SIG-M5 treated with dmso at 0.1 percent for 504 hours (cell line): ENCODE data around the gene CD300LG.
A peak's percentile ranks its signal among the peaks of the same experiment; 100 is the strongest.

Experiments
- DNase-seq: peaks from one replicate; lab custom pipeline; 2025; ENCODE audit not compliant: unreplicated experiment; lab: John Stamatoyannopoulos, UW

CD300LG gene

DNA sequence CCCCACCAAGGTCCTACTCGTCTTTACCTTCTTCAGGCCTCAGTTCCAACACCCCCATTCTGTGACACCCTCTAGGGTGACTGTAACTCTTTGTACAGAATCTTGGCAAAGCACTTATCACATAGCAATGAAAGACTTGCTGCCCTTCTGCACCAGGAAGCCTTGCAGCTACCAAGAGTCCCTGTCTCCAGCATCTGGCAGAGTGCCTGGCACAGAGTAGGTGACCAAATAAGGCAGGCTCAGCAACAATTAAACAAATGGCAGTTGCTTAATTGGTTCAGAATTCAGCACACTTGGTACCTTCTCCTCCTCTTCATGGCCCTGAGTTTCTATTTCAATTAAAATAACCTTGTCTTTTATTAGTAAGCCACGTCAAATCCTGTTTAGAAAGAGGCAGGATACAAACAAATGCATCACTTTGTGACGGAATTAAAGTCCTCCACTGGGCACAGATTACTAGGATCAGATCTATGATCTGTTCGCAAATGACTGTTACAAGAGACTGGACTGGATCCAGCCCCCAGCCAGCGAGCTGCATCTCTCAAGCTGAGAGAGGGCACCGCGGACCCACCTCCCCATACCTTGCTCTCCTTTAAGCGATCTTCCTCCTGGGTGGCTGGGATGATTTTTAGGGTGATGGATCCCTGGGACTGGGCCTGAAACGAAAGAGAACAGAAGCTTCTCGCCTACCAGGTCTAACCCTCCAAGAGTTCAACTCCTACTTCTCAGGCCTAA lies 23.5 kb upstream of the CD300LG start:
- no peak for DNase-seq

DNA sequence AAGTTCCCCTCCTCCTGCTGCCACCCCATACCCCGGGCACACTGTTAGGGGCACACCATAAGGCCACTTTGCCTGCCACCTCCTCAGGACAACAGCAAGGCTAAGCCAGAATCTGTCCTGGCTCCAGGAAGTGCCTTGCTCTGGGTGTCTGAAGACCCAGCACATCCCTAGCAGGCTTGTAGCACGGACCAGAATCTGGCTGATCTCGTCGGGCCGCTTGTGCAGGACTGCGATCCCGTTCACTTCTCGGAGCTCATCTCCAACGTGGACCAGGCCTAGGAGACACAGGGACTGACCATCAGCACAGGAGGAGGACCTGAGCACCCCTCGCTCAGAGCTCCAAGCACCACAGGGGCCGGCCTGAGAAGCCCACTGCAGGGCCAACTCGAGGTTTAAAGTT lies 21.4 kb upstream of the CD300LG start:
- DNase-seq: no peak

DNA sequence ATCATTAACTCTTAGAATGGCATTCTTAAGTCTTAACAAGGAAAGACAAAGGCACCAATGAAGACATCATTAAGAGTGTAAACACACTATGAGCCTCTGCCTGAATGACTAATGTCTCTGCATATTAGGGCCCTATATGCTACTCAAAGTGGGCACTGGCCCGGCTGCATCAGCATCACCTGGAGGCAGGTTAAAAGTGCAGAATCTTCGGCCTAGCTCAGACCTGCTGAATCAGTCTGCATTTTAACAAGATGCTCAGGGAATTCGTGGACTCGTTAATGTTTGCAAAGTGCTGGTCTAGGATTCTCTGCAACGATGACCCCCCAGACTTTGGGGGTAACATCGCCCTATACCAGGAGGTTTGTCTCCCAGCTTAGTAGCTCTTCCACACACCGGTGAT lies 20.8 kb upstream of the CD300LG start:
- no peak for DNase-seq

GRCh38 chr17:43827596-43827995 lies 19.4 kb upstream of the CD300LG start:
- no peak for DNase-seq

DNA sequence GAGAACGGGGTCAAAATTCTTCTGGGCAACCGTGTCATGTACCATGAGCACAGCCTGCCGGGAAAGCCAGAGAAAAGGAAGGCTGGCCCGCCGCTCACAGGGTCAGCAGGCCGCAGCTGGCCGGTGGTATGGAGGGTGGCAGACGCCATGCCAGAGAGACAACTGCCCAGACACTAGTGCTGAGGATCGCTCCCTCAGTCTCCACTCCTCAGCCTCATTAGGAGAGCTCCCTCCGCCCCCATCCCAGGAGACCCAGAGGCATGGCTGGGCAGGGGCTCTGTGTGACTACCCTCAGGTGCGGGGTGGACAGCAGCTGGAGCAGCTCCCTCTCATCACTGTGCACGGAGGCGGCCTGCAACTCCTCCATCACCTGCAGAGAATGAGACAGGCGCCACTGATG lies 17.2 kb upstream of the CD300LG start:
- no peak for DNase-seq

- no peak for DNase-seq
These were observed 16.4 kb upstream of the CD300LG start for GRCh38 chr17:43830510-43831140.

DNA sequence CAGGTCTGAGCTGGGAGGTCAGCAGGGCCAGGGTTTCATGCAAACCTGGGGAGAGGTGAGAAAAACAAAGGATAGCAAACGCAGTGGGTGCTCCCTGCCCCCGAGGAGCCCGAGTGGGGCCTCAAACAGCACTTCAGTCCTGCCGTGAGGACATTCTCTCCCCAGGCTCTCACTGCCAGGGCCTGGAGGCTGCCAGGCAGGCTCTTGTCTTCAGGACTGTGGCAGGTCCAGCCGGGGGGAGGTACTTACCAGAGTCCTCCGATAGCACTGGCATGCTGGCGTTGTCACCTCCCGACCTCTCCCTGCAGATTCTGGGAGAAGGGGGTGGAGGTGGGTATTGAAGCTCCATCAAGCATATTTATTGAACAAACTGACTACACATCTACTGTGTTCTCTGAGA lies 15.3 kb upstream of the CD300LG start:
- DNase-seq: no peak

GRCh38 chr17:43832168-43832975 lies 14.6 kb upstream of the CD300LG start:
- no peak for DNase-seq

DNA sequence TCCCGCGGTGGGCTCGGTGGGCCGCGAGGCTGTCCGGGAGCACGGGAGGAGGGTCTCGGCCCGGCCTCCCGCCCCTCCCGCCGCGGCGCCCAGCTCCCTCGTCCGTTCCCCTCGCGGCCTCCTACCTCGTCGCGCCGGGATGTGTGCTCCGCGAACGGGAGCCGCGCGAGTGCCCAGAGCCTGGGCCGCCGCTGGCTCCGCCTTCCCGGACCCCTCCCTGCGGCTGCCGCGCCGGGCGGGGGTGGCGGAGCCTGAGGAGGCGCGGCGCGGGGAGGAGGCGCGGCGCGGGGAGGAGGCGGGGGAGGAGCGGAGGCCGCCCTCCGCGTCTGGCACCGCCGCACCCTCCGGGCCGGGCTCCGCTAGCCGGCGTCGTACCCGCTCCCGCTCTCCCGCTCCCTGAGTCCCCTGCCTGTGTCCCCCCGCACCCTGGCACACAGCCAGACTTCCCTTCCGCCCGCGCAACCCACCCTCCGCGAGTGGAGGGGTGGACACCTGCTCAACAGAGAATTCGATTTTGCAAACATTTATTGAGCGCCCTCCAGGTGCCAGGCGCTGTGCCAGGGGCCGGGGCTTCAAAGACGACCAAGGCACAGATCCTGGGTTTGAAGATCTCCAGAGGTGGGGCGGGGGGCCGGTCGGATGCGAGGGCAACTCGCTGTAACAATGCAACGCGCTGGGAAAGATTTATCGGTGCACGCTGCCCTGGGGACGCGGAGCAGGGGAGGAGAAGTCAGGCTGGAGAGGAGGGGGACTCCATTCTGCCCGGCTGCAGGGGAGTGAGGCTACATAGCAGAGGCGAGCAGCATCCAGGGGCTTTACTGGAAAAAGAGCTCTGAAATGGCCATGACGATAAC lies 13.8 kb upstream of the CD300LG start, which contains the start of gene MPP3:
TSS of gene MPP3 (minus strand) at position 171 of the 854 bp plus-strand sequence. CDS start 1,240 bp downstream, outside the sequence.
- peak; percentile 52 for DNase-seq

GRCh38 chr17:43834106-43834505 lies 12.9 kb upstream of the CD300LG start:
- no peak for DNase-seq

- no peak for DNase-seq
These were observed 7.3 kb upstream of the CD300LG start for GRCh38 chr17:43839670-43840108.

GRCh38 chr17:43840814-43841213 lies 6.2 kb upstream of the CD300LG start:
- no peak for DNase-seq

- DNase-seq: no peak
These were observed 5.7 kb upstream of the CD300LG start for GRCh38 chr17:43841282-43841681.

DNA sequence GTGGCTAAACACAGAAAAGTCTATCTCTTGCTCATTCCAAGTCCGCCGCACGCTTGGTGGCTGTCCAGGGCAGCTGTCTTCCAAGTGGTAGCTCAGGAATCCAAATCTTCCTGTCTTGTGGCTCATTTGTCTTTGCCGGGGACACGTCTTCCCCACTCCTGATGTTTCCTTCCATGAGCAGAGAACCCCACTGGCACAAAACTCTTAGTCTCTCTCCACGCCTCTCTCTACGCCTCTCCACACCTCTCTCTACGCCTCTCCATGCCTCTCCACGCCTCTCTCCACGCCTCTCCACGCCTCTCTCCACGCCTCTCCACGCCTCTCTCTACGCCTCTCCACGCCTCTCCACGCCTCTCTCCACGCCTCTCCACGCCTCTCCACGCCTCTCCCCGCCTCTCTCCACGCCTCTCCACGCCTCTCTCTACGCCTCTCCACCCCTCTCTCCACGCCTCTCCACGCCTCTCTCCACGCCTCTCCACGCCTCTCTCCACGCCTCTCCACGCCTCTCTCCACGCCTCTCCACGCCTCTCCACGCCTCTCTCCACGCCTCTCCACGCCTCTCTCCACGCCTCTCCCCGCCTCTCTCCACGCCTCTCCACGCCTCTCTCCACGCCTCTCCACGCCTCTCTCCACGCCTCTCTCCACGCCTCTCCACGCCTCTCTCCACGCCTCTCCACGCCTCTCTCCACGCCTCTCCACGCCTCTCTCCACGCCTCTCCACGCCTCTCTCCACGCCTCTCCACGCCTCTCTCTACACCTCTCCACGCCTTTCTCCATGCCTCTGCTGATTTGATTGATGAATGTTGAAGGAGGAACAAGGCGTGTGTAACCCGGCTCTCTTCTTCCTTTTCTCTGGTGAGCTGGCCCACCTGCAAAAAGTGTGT lies 4.6 kb upstream of the CD300LG start:
- peak; percentile 54 for DNase-seq

GRCh38 chr17:43842975-43843325 lies 4.0 kb upstream of the CD300LG start:
- no peak for DNase-seq

GRCh38 chr17:43844241-43844640 lies 2.7 kb upstream of the CD300LG start:
- no peak for DNase-seq

GRCh38 chr17:43845766-43846165 lies 1.2 kb upstream of the CD300LG start:
- no peak for DNase-seq

DNA sequence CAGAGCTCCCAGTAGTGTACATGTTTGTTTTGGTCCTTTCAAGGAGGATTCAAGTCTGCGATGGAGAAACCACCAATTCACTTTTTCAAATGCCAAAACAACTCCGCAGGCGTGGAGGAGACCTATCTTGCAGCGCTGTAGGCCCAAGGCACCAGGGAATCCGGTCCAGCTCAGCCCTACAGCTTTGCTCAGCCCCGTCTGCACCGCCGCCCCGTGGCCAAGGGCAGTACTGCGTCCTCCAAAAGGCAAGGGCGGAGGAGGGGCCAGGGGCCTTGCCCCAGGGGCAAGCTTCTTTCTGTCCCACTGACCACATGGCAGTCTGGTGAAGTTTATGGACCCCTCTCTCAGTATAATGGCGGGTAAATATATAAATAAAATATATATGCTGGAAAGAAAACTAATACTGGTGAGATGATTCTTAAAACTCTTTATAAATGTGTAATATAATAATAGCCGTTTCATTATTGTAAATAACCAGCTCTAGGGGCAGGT lies 709 bp upstream of the CD300LG start:
- peak; percentile 61 for DNase-seq

DNA sequence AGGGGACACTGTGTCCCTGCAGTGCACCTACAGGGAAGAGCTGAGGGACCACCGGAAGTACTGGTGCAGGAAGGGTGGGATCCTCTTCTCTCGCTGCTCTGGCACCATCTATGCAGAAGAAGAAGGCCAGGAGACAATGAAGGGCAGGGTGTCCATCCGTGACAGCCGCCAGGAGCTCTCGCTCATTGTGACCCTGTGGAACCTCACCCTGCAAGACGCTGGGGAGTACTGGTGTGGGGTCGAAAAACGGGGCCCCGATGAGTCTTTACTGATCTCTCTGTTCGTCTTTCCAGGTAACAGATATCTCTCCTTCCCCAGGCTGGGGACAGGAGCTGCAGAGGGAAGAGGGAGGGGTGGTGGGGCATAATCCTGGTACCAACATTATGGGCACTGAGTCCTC lies 1.6 kb downstream of the CD300LG start:
- no peak for DNase-seq

DNA sequence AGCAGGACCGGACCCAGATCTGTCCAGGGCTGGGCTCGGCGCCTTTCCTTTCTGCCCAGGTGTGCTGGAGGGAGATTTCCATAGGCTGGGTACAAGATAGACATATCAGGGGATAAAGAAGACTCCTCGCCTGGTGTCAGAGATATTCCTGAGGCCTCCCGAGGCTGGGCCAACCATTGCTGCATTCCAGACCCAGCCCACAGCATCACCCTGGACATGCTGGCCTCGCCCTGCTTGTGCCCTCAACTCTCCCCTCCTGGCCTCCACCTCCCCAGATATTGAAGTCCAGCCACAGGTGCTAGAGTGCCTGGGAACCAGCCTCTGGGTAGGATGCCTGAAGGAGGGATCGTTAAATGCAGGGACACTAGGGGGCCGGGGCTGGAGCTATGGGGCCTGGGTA lies 2.1 kb downstream of the CD300LG start:
- DNase-seq: no peak
